Mucosa of rectum (tissue), 2 donors: Measurements from ENCODE around the gene PDIA5.

ENCODE experiments used
- H3K27ac ChIP-seq, 2 donors: one replicate each; pipeline ENCODE4 v1.7.0; 2013; ENCODE audit warnings: inconsistent platforms in 2 of 2, low read depth in 2 of 2, low read length in 2 of 2
- H3K27me3 ChIP-seq, 2 donors: one replicate each; pipeline ENCODE4 v1.7.0; 2013; ENCODE audit warnings: low read length in 2 of 2; ENCODE audit not compliant: control insufficient read depth in 2 of 2, insufficient read depth in 2 of 2
- H3K36me3 ChIP-seq, 2 donors: one replicate each; pipeline ENCODE4 v1.7.0; 2013; ENCODE audit warnings: low read length in 2 of 2; ENCODE audit not compliant: control insufficient read depth in 2 of 2, insufficient read depth in 2 of 2
- H3K4me1 ChIP-seq, 2 donors: one replicate each; pipeline ENCODE4 v1.7.0; 2013; ENCODE audit warnings: low read length in 2 of 2, mild to moderate bottlenecking in 1 of 2; ENCODE audit not compliant: control insufficient read depth in 2 of 2, insufficient read depth in 2 of 2
- H3K4me3 ChIP-seq, 2 donors: one replicate each; pipeline ENCODE4 v1.7.0; 2013; ENCODE audit warnings: low read length in 2 of 2
- H3K9ac ChIP-seq, 2 donors: one replicate each; pipeline ENCODE4 v1.7.0; 2013; ENCODE audit warnings: low read length in 2 of 2, low read depth in 1 of 2, mild to moderate bottlenecking in 1 of 2
- H3K9me3 ChIP-seq, 2 donors: one replicate each; pipeline ENCODE4 v1.7.0; 2013; ENCODE audit warnings: low read length in 2 of 2; ENCODE audit not compliant: control insufficient read depth in 2 of 2
- donor health status: healthy.
- donor health status: Normal muscosa, but diverticular disease.

Gene PDIA5

DNA sequence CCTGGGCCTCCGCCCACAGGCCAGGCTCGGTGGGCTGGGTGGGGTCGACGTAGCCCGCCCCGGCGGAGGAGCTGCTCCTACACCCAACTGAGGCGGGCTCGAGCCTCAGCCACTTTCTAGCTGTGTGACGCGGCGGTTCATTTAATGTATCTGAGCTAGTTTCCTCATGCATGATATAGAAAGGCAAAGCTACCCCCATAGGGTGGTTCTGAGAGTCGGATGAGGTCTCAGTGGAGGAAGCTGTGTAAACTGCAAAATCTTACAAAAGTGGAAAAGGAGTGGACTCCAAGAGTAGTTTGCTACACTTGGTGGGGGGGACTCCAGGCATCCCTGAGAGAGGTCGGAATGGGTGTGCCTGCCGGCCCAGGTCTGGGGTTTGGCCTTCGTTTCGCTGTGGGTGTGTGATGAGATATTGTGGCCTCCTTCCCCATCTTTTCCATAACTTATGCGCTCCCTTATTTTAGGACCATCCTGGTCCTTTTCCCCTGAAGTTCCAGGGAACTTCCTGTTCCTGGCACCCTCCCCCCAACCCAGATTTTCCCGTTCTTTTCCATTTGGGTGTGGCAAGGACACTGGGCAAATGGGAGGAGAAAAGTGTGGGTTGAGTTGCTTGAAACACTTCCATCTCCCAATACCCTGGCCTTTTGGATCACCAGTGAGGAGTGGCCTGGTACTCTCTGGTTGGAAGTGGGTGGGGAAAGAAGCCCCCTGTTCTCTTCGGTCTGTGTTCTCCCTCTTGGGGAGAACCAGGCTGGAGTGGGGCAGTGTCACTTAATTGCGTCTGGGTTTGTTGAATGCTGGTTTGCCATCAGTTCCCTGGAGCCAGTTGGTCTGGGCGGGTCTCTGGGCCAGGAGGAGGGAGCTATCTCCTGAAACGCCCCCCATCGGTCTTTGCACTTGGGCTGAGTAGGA lies 1.1 kb downstream of the PDIA5 start:
- Histone ChIP-seq H3K9me3 (no peaks in the 10 kb centered on the region), H3K27ac (peak overlapping the region; percentile 71 to 84), H3K36me3 (no peaks in the 10 kb centered on the region), H3K9ac (peak overlapping the region; percentile 75 to 83), H3K4me1 (peaks cover 12 to 22% of the 10 kb centered on the region in 2 donors), H3K4me3 (peak overlapping the region; percentile 82 to 83), H3K27me3 (no peaks in the 10 kb centered on the region)

DNA sequence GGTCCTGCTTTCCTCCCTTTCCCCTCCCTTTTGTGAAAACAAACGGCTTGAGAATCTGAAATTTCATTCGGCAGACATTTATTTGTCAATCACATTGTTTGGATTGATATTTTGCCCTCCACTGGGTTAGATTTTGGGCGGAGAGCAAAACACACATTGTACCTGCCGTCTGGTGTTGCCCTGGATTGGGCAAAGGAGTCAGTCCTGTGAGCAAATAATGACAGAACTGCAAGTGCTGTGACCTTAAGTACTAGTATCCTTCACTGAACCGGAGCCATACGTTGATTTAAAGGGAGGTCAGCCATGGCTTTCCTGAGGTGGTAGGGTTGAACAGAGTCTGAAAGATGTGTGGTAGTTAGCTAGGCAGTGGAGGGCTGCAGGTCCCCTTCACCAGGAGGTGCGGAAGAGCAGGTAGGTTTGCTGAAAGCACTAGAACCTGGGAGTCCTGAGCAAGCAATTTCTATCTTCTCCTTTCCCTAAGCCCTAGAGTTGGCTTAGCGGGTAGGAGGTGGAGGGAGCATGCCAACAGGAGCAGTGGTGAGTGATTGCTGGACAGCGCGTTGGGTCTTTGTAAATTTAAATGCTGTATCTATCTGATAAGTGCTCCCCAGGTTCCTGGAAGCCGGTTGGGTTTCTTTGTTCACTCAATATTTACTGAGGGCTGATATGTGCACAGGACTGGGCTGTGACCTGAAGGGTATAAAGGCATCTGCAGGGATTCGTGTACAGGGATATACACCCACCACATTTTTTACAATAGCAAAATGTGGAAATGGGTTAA lies 2.0 kb downstream of the PDIA5 start:
- Histone ChIP-seq H3K27me3 (no peaks in the 10 kb centered on the region), H3K9me3 (no peaks in the 10 kb centered on the region), H3K27ac (peak overlapping the region; percentile 71 to 84), H3K4me3 (peak overlapping the region; percentile 82 to 83), H3K4me1 (peaks cover 12 to 22% of the 10 kb centered on the region in 2 donors), H3K36me3 (no peaks in the 10 kb centered on the region), H3K9ac (peak overlapping the region in 1 of 2 donors; percentile 83)

DNA sequence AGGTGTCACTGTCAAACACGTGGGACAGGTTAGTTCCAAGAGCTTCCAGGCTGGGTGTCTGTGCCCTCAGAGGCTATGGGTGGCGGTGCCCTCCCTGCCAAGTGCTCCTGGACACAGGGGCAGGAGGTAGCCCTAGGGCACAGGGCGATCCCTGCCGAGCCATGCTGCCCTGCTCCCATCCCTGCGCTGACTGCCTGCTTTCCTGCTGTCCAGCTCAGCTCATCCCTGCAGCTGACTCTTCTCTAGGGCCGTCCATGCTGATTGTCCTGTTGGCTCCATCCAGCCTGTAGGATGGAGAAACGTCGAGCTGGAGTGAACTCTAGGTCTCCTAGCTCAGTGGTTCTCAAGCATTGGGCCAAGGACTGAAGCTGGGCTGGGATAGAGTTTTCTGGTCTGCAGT lies 3.7 kb downstream of the PDIA5 start:
- Histone ChIP-seq H3K9ac (no peak overlapping the region), H3K9me3 (no peaks in the 10 kb centered on the region), H3K4me3 (no peak overlapping the region), H3K36me3 (no peaks in the 10 kb centered on the region), H3K27ac (peak overlapping the region in 1 of 2 donors; percentile 25), H3K4me1 (peaks cover 12 to 22% of the 10 kb centered on the region in 2 donors), H3K27me3 (no peaks in the 10 kb centered on the region)

DNA sequence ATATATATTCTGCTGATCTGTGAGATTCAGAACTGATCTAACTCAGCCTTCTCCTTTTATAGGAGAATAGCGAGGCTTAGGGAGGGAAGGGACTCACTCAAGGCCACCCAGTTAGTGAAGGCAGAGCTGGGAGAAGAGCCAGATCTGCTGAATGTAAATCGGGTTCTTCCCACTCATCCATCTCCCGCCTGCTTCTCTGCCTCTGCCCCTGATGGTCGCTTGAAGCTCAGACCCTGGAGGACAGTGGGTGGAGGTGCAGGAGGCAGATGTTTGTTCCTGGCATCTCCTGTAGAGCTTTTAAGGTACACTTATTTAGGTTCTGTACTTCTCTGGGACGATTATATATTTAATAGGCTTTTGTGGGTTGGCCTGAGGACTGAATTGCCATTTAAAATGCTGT lies 4.3 kb downstream of the PDIA5 start:
- Histone ChIP-seq H3K9ac (no peak overlapping the region), H3K9me3 (no peaks in the 10 kb centered on the region), H3K27ac (no peak overlapping the region), H3K27me3 (no peaks in the 10 kb centered on the region), H3K4me1 (peaks cover 12 to 22% of the 10 kb centered on the region in 2 donors), H3K4me3 (no peak overlapping the region), H3K36me3 (no peaks in the 10 kb centered on the region)

DNA sequence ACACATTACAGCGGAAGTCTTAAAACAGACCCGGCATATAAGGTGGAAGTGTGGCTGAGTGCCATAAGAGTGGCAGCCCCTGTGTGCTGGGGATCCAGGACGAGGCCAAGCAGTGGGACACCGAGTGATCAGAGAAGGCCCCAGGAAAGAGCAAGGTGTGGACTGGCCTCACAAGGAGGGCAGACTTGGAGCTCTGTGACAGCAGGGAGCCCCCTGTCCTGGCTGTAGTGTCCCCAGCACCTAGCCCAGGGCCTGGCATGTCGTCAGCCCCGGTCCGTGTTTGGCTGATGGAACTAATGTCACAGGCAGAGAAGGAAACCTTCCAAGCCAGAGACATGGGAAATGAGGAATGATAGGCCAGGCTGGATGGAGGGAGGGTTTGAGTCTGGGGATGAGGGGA lies 4.8 kb downstream of the PDIA5 start:
- H3K4me1 ChIP-seq: peaks cover 13 to 22% of the 10 kb centered on the region in 2 donors
- no peak overlapping the region for H3K27ac ChIP-seq
- H3K27me3 ChIP-seq: no peaks in the 10 kb centered on the region

DNA sequence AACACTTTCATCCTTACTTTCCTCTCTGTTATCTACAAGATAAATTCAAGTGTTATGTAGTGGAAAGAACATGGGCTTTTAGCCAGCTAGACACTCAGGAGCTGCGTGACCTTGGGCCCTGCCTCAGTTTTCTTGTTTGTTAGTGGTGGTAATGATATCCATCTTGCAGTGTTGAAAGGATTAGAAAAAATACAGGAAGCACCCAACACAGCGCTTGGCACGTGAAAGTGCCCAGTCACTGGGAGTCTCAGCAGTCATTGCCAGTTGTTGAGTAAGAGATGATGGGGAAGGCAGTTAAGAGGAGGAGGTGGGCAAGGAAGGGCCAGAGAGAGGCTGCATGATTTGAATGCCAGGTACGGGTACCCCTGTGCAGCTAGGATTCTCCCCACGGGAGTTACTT lies 5.3 kb downstream of the PDIA5 start:
- Histone ChIP-seq H3K36me3 (no peaks in the 10 kb centered on the region), H3K27me3 (no peaks in the 10 kb centered on the region), H3K27ac (no peak overlapping the region), H3K4me3 (no peak overlapping the region), H3K9me3 (no peaks in the 10 kb centered on the region), H3K4me1 (peaks cover 19 to 22% of the 10 kb centered on the region in 2 donors), H3K9ac (no peak overlapping the region)

More for the DNA sequence above, 4.8 kb downstream of the PDIA5 start:
- Histone ChIP-seq H3K9me3 (no peaks in the 10 kb centered on the region), H3K36me3 (no peaks in the 10 kb centered on the region), H3K9ac (no peak overlapping the region), H3K4me3 (no peak overlapping the region)

DNA sequence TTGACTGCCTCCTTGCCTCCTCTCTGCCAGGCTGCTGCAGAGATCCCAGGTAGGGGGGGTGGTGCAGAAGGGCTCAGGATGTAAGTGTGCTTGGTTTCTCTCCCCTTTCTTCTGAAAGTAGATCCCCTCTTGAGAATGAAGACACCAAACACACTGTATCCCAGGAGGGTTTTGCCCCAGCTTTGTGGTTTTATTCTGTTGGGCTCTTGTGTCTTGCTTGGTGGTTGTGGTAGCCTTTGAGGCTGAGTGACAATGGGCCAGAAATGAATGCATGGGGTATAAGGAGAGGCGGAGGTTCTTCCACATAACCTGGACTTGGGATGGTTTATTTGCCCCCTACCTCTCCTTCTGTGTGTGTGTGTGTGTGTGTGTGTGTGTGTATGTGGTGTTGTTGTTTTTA lies 5.7 kb downstream of the PDIA5 start:
- no peaks in the 10 kb centered on the region for H3K9me3 ChIP-seq
- peaks cover 20 to 22% of the 10 kb centered on the region in 2 donors for H3K4me1 ChIP-seq
- no peak overlapping the region for H3K27ac ChIP-seq
- no peak overlapping the region for H3K9ac ChIP-seq
- H3K36me3 ChIP-seq: no peaks in the 10 kb centered on the region
- H3K27me3 ChIP-seq: no peaks in the 10 kb centered on the region
- H3K4me3 ChIP-seq: no peak overlapping the region

DNA sequence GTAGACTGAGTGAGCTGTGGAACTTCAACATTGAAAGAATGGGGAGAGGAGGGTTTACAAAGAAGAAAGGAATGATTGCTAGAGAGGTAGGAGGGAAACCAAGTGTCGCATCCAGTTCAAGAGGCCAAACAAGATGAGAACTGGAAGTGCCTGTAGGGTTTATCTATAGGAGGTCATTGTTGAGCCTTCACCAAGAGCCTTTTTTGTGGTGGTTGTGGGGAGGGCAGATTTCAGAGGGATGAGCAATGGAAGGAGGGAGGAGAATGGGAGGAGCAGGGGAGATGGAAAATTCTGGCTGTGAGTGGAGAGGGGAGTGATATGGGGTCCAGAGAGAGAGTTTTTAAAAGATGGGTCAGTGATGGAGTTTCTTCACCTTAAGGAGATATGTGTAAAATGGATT lies 8.5 kb downstream of the PDIA5 start:
- Histone ChIP-seq H3K36me3 (no peaks in the 10 kb centered on the region), H3K9me3 (no peaks in the 10 kb centered on the region), H3K4me1 (peaks cover 8% of the 10 kb centered on the region in 2 donors), H3K27ac (no peak overlapping the region), H3K27me3 (no peaks in the 10 kb centered on the region), H3K9ac (no peak overlapping the region), H3K4me3 (no peak overlapping the region)

DNA sequence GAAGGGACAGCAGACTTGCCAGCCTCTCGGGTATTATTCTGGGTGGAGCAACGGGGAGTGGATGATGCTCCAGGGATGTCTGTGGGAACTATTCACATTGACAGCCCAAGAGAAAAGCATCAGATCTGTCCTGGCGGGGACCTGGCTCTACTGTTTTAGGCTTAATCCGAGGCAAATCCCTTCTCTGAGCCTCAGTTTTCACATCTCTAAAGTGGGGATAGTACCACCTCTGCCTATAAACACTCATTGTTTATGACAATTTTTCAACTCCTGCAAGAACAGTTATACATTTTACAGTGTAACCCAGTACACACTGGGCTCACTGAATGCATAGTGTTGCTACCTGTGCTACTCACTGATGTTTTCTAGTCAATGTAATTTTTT lies 9.3 kb downstream of the PDIA5 start:
- H3K27ac ChIP-seq: no peak overlapping the region
- H3K9me3 ChIP-seq: no peaks in the 10 kb centered on the region
- no peaks in the 10 kb centered on the region for H3K27me3 ChIP-seq
- H3K4me1 ChIP-seq: peaks cover 5 to 8% of the 10 kb centered on the region in 2 donors
- no peaks in the 10 kb centered on the region for H3K36me3 ChIP-seq
- H3K4me3 ChIP-seq: no peak overlapping the region
- no peak overlapping the region for H3K9ac ChIP-seq
